OCI-LY7 (cell line): Measurements from ENCODE around the gene LRRC71. TPM values are rescaled to one million over a fixed set of nuclear protein-coding genes. Genes with fewer than 3 reads are reported as not detected.

ENCODE experiments used
- BruUV-seq: library from RNA; stranded (reverse); fragments of 400-500 nt; replicated peaks from 2 replicates; lab custom pipeline; 2021; lab: Mats Ljungman, UMichigan
- CTCF ChIA-PET: fragments of 300-600 bp; sonication (Branson Sonifier 250); formaldehyde crosslinking; loops from one replicate; lab custom pipeline; 2022; ENCODE audit warnings: antibody characterized with exemption; ENCODE audit not compliant: unreplicated experiment; lab: Charles Lee
- POLR2A ChIA-PET: fragments of 300-600 bp; sonication (Branson Sonifier 250); formaldehyde crosslinking; loops from one replicate; lab custom pipeline; 2022; ENCODE audit warnings: antibody characterized with exemption; lab: Charles Lee
- DNase-seq: peaks from one replicate; pipeline ENCODE4 v3.0.0-alpha.2; 2015; ENCODE audit warnings: low spot score
- H2AFZ ChIP-seq: fragments of 200-600 bp; sonication (generic), shearing (Covaris generic); 2 replicates; pipeline ENCODE4 v1.6.1; 2014; ENCODE audit warnings: mild to moderate bottlenecking, antibody characterized with exemption, low read length, moderate library complexity
- H3K27ac ChIP-seq: fragments of 200-600 bp; sonication (generic); 2 replicates; pipeline ENCODE4 v1.5.1; 2014; ENCODE audit warnings: mixed run types, low read depth, mild to moderate bottlenecking, moderate library complexity, low read length, inconsistent platforms; ENCODE audit not compliant: poor library complexity, severe bottlenecking
- H3K36me3 ChIP-seq: fragments of 200-600 bp; sonication (generic); 2 replicates; pipeline ENCODE4 v1.6.1; 2014; ENCODE audit warnings: mild to moderate bottlenecking, antibody characterized with exemption, low read length, moderate library complexity, mixed read lengths; ENCODE audit not compliant: insufficient read depth
- H3K4me1 ChIP-seq: fragments of 200-600 bp; sonication (generic); 2 replicates; pipeline ENCODE4 v1.5.1; 2014; ENCODE audit warnings: mild to moderate bottlenecking, low read length; ENCODE audit not compliant: insufficient read depth, poor library complexity, severe bottlenecking
- H3K4me2 ChIP-seq: fragments of 200-600 bp; sonication (generic); 2 replicates; pipeline ENCODE4 v1.6.1; 2014; ENCODE audit warnings: mild to moderate bottlenecking, low read length
- H3K4me3 ChIP-seq: fragments of 200-600 bp; sonication (generic); 2 replicates; pipeline ENCODE4 v1.5.1; 2014; ENCODE audit warnings: mild to moderate bottlenecking, low read depth, low read length; ENCODE audit not compliant: poor library complexity, severe bottlenecking
- H3K79me2 ChIP-seq: fragments of 200-600 bp; sonication (generic); 2 replicates; pipeline ENCODE4 v1.6.1; 2016; ENCODE audit warnings: low read depth, mild to moderate bottlenecking, low read length, moderate library complexity, mixed read lengths; ENCODE audit not compliant: insufficient read depth
- H3K9me2 ChIP-seq: fragments of 200-600 bp; sonication (generic); 2 replicates; pipeline ENCODE4 v1.6.1; 2016; ENCODE audit warnings: mild to moderate bottlenecking, low read length, mixed read lengths; ENCODE audit not compliant: insufficient read depth
- H3K9me3 ChIP-seq: fragments of 200-600 bp; sonication (generic); 2 replicates; pipeline ENCODE4 v1.6.1; 2014; ENCODE audit warnings: mild to moderate bottlenecking, mixed run types, low read length, mixed read lengths
- H4K20me1 ChIP-seq: fragments of 200-600 bp; sonication (generic); 2 replicates; pipeline ENCODE4 v1.6.1; 2014; ENCODE audit warnings: mild to moderate bottlenecking, antibody characterized with exemption, low read length, moderate library complexity, mixed read lengths; ENCODE audit not compliant: insufficient read depth
- CTCF ChIP-seq: fragments of 200-600 bp; sonication (generic); conservative IDR thresholded peaks from 2 replicates; pipeline ENCODE4 v1.5.1; 2014; ENCODE audit warnings: mild to moderate bottlenecking, antibody characterized with exemption, low read length, moderate library complexity, mixed read lengths
- EZH2phosphoT487 ChIP-seq: fragments of 200-600 bp; sonication (generic); IDR thresholded peaks from 2 replicates; pipeline ENCODE4 v1.6.1; 2018; ENCODE audit warnings: low read depth, borderline replicate concordance, mild to moderate bottlenecking, mixed run types, antibody characterized with exemption, low read length, moderate library complexity, mixed read lengths
- intact Hi-C: fragments of 100-400 bp; cut with micrococcal nuclease; formaldehyde crosslinking; loops from one replicate; pipeline ENCODE4 v1.10.0; 2022; ENCODE audit not compliant: unreplicated experiment
- total RNA-seq, 2 experiments: library from RNA; depleted of rRNA in 1 of 2; stranded (reverse); fragments of >200 nt in 1 of 2; shearing (Covaris generic) in 1 of 2; gene quantifications; 2 replicates each; pipeline ENCODE4 v1.2.3, GENCODE V29; 2014 to 2022

The LRRC71 gene
- total RNA-seq, 2 experiments from 2014 or later, result not detected

DNA sequence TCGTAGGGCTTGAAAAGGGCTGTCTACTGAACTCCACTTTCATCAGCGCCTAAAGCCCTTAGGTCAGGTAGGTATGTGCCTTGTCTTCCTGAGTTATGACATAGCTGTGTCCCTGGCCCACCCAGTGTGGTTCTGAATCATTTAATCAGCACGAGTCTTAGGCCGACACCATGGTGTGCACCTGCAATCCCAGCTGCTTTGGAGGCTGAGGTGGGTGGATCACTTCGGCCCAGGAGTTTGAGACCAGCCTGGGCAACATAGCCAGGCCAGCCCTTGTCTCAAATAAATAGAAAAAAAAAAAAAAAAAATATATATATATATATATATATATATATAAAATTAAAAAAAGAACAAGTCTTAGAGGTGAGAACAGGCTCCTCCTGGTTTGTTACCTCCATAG, 15.8 kb downstream of the LRRC71 start:
- POLR2A ChIA-PET, result interaction anchor here (0.7 kb wide), 1 partner anchor 10 kb away, joined by 4 read pairs; no protein-coding TSS in a partner anchor
- CTCF ChIA-PET, result no interaction called here
- intact Hi-C loops, result no loop called here

DNA sequence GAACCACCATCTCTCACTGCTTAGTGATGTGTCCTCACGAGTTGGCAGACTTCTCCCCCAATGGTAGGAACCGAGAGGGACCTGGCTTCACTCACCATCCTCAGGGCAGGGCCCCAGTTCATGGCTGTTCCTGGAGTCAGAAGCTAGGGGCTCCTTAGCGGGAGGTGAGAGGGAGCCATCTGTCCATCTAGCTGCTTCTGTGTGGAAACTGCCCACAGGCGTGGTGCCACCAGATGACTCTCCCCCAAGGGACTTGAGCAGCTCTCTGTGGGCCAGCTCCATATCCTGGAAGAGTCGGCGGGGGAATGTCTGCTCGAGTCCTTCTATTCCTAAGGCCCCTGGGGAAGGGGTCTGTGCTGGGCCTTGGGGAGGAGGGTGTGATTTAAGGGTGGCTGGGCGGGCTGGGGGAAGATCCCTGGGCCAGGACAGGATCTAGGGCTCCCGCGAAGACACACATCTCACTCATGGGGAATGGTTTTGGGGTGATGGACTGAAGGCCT, 16.3 kb downstream of the LRRC71 start:
- H3K4me3 ChIP-seq, result no peak overlapping the region
- H3K36me3 ChIP-seq, result no peaks in the 10 kb centered on the region
- ChIA-PET POLR2A (no interaction called here), CTCF (no interaction called here)
- intact Hi-C loops, result no loop called here
- no peaks in the 10 kb centered on the region for H3K4me1 ChIP-seq
- no peak overlapping the region for H3K27ac ChIP-seq
- no peaks in the 10 kb centered on the region for H3K9me2 ChIP-seq
- H2AFZ ChIP-seq, result no peak overlapping the region
- no peaks in the 10 kb centered on the region for H4K20me1 ChIP-seq
- H3K4me2 ChIP-seq, result no peak overlapping the region
- no TSS peak for BruUV-seq
- H3K79me2 ChIP-seq, result no peaks in the 10 kb centered on the region
- DNase-seq, result no peak
- TF ChIP-seq EZH2phosphoT487, result no peak
- no peak for TF ChIP-seq CTCF
- H3K9me3 ChIP-seq, result no peaks in the 10 kb centered on the region

More for the DNA sequence above, 15.8 kb downstream of the LRRC71 start:
- no peak overlapping the region for H3K4me2 ChIP-seq
- no peaks in the 10 kb centered on the region for H3K36me3 ChIP-seq
- H3K4me3 ChIP-seq, result no peak overlapping the region
- TF ChIP-seq CTCF (no peak), EZH2phosphoT487 (no peak)
- H2AFZ ChIP-seq, result no peak overlapping the region
- H3K9me3 ChIP-seq, result no peaks in the 10 kb centered on the region
- no peaks in the 10 kb centered on the region for H4K20me1 ChIP-seq
- BruUV-seq, result no TSS peak
- no peaks in the 10 kb centered on the region for H3K4me1 ChIP-seq
- DNase-seq, result no peak
- no peaks in the 10 kb centered on the region for H3K79me2 ChIP-seq
- no peaks in the 10 kb centered on the region for H3K9me2 ChIP-seq
- H3K27ac ChIP-seq, result no peak overlapping the region

DNA sequence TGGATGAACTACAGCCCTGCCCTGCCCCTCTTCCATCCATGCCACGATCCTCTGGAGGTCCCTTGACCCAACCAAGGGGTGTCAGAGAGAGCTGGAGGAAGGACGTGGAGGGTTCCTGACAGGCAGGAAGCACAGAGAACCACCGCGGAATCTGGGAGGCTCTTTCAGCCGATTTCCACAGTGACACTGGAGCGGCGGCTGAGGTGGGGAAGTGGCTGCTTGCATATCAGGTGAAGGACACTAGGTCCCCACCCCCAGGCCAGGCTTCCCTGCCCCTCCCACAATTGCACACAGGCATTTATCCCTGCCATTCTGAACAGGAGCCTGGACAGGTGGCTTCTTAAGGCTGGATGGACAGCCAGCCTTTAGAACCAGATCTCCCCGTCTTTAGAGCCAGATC, 17.5 kb downstream of the LRRC71 start:
- TF ChIP-seq CTCF, result no peak
- no peak for TF ChIP-seq EZH2phosphoT487
- no peaks in the 10 kb centered on the region for H3K79me2 ChIP-seq
- no TSS peak for BruUV-seq
- no peaks in the 10 kb centered on the region for H3K36me3 ChIP-seq
- POLR2A ChIA-PET, result no interaction called here
- H3K9me3 ChIP-seq, result no peaks in the 10 kb centered on the region
- H3K4me2 ChIP-seq, result no peak overlapping the region
- H2AFZ ChIP-seq, result no peak overlapping the region
- no peak overlapping the region for H3K27ac ChIP-seq
- no peaks in the 10 kb centered on the region for H3K4me1 ChIP-seq
- CTCF ChIA-PET, result no interaction called here
- H3K4me3 ChIP-seq, result no peak overlapping the region
- no peaks in the 10 kb centered on the region for H4K20me1 ChIP-seq
- intact Hi-C loops, result no loop called here
- H3K9me2 ChIP-seq, result no peaks in the 10 kb centered on the region
- DNase-seq, result no peak
